ENCODE results near the gene TSPAN4.

- TF ChIP-seq POLR2A (IDR thresholded peaks at IDR 0.05) (no peak), POLR2AphosphoS5 (IDR thresholded peaks at IDR 0.05) (no peak), EP300 (IDR thresholded peaks at IDR 0.05) (no peak)
- TF ChIP-seq, protein P1, sequence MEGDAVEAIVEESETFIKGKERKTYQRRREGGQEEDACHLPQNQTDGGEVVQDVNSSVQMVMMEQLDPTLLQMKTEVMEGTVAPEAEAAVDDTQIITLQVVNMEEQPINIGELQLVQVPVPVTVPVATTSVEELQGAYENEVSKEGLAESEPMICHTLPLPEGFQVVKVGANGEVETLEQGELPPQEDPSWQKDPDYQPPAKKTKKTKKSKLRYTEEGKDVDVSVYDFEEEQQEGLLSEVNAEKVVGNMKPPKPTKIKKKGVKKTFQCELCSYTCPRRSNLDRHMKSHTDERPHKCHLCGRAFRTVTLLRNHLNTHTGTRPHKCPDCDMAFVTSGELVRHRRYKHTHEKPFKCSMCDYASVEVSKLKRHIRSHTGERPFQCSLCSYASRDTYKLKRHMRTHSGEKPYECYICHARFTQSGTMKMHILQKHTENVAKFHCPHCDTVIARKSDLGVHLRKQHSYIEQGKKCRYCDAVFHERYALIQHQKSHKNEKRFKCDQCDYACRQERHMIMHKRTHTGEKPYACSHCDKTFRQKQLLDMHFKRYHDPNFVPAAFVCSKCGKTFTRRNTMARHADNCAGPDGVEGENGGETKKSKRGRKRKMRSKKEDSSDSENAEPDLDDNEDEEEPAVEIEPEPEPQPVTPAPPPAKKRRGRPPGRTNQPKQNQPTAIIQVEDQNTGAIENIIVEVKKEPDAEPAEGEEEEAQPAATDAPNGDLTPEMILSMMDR (IDR thresholded peaks at IDR 0.05) = peak in 5 of 7 experiments; percentile 69 to 93 (median 90)
Observed at GRCh38 chr11:848380-848931, 5.8 kb downstream of the TSPAN4 start.

Measured in stomach (tissue), 4 donors.